ENCODE results near the gene CCDC88C. TPM values are rescaled to one million over a fixed set of nuclear protein-coding genes. Genes with fewer than 3 reads are reported as not detected.

Gene CCDC88C
- total RNA-seq, 1 donor from 2014 or later, result 16.5 TPM

DNA sequence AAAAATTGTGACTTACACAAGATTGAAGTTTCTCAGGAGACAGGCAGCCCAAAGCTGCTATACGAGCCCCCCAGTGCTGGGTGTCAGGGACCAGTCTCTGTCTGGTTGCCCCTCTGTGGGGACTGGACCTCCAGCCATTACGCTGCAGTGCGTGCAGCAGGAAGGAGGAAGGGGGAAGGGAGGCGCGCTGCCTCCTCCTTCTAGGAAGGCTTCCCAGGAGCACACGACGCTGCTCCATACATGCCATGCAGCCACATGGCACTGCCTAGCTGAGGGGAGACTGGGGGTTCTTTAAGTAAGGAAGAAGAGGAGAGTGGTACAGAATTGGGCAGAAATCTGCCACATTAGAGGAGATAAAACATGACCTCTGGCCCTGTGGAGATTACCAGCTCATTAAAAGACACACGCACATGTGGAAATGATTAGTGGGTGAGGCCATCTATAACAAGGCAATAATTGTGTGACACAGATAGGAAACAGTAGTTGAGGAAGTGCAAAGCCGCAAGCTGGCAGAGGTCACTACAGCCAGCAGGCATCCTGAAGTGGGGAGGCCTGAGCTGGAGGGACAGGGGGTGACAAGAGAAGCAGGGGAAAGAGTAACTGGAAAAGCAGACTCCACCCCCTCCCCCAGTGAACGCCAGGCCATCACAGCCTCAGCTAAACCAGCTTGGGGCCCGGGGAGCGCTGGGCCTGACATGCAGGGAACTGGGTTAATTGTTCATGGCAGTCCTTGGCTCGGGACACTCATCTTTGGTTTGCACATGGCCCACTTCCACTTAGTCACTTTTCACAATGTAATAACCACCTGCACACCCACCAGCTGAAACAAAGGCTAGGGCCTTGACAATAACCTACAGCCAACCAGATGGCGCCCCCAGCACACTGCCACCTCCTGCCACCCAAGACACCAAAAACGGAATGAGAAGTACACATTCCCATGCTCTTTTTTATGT lies 39.6 kb downstream of the CCDC88C start:
- peak; percentile 25 for DNase-seq

DNA sequence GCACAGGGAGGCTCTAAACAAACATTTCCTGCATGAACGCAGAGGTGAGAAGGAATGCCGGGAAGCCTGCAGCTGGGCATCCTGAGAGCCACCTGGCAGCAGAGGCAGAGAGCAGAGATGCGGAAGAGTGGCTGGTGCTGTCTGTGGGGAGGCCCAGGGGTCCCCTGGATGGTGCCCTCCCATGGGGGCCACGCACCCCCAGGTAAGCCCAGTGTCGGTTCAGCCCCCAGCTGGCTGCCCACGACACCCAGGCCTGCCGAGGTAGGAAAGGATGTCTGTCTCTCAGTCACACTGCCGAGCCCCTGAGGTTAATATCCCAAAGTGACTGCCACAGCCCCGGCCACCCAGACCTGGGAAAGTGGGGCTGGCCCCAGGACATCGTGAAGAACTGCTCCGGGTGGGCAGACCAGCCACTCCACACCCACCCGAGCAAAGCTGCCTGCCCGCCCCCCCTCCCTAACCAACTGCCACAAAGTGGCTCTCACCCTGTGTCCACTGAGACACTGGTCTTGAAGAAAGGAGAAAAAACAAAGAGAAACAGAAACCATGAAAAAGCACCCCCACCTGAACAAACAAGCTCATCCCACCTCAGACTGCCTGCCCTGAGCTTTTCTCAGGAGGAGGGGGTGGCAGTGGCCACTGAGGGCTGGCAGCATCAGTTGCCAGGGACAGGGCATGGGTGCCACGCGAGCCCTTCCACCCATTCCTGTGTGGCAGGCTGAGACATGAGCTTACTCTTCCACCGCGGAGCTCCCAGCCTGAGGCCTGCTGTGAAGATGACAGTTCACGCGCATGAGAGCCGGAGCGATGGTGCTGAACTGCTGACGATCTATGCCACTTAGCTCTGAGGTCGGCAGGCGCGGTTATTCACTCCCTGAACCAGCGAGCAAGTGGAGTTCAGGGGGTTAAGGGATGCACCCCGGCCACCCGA lies 40.8 kb downstream of the CCDC88C start:
- no peak for DNase-seq

DNA sequence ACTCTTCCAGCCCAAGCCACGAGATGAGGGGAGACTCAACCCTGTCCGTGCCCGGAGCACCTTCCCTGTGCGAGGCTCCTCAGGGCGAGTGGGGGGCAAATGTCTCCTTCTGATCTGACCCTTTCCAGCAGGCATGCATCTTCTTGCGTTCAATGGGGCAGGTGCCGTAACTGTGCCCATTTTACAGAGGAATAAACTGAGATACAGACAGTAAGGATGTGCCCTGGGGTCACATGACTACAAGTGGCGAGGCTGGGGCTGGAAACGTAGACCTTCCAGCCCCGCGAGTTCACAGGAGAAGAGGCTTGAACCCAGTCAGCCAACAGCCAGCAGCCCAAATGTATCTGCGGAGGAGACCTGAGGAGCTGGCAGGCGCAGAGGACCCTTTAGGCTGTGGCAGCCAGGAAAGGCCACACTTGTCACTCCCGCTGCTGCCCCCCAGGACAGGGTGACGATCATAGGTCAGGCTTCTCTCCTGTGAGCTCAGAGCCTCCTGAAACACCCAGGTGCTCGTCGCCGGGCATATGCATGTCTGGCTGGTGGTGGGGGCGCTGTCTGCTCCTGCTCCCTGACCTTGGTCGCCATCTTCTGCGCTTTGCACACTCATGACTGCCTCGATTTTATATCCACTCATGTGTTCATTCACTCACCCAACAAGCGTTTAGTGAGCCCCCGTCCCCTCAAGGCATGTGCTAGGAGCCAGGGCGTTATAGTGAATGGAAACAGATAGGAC lies 41.7 kb downstream of the CCDC88C start:
- no peak for DNase-seq

DNA sequence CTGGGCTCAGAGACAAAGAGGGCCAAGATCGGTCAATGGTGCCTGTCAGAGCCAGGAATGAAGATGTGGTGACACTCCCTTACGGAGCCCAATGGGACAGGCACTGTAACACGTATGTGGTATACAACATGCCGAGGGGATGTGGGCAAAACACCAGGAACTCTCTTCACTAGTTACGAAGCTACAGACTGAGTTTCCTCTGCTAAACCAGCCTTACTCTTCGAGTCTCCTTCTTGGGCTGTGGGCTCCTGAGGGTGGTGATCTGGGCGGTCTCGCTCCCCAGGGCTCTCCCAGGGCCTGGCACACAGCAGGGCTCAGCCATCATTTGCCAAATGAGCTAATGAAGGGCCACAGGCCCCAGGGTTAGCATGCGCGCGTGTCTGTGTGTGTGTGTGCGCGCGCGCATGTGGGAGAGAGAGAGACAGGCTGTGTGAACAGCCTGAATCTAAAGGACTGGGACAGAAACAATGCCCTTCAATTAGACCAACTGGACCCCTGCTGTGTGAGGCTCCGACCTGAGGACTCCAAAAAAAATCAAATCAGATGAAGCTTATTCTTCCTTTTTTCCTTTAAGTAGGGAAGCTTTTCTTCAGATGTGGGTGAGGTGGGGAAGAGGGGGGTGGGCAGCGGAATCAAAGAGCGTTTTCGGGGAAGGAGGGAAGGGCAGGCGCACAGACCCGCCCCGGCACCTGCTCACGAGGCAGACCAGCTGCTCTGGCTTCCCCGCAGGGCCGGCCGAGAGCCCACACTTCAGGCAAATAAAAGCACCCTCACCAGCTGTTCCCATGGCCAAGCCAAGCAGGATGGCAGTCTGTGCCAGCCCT lies 42.5 kb downstream of the CCDC88C start:
- DNase-seq, result no peak

DNA sequence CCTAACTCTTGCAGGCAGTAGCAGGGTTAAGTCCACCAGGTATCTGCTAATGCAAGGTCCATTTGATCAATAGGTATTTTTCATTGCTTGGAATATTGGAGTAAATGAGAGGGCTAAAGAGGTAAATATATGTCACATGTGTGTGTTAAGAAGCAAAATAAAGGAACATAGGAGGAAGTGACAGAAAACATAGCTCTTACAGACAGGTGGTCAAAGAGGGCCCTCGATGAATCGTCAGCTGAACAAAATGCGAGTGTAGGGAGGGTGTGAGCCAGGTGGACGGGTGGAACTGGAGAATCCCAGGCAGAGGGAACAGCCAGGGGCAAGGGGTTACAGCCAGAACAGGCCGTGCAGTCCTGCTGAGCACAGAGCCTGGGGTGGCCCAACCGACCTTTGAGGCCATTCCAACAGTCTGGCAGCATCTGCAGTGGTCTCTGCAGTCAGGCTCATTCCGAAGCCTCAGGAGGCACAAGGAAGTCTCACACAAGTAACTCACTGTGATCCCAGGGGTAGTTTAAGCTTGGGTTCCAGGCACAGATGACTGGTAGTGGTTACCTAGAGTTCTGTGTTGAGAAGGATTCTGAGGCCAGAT lies 43.2 kb downstream of the CCDC88C start:
- no peak for DNase-seq

DNA sequence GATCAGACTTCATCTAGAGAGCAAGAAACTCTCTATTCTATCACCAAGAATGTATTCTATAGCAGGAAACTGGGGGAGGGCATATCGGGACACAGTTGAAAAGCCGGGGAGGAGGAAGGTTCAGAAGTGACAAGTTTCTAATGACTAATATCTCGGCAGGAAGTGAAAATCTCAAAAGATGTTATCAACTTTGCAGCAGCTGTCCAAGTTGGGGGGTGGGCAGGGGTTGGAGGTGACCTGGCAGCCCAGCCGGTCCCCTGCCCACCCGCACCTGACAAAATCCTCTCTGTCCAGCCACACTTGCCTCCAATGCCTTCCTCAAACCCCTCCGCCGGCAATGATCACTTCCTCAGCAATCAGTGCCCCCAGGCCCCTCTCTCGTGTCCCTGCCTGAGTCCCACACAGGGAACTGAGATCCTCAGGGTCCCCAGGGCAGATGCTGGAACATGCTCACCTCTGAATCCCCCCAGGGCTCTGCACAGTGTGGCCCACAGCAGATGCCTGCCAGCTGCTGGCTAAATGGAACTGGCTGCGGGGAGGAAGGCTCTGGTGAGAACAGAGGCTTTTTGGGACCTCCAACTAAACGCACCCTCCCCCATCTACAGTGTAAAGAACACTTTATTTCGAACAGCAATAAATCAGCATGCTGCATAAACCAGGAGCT lies 43.9 kb downstream of the CCDC88C start:
- DNase-seq, result no peak

DNA sequence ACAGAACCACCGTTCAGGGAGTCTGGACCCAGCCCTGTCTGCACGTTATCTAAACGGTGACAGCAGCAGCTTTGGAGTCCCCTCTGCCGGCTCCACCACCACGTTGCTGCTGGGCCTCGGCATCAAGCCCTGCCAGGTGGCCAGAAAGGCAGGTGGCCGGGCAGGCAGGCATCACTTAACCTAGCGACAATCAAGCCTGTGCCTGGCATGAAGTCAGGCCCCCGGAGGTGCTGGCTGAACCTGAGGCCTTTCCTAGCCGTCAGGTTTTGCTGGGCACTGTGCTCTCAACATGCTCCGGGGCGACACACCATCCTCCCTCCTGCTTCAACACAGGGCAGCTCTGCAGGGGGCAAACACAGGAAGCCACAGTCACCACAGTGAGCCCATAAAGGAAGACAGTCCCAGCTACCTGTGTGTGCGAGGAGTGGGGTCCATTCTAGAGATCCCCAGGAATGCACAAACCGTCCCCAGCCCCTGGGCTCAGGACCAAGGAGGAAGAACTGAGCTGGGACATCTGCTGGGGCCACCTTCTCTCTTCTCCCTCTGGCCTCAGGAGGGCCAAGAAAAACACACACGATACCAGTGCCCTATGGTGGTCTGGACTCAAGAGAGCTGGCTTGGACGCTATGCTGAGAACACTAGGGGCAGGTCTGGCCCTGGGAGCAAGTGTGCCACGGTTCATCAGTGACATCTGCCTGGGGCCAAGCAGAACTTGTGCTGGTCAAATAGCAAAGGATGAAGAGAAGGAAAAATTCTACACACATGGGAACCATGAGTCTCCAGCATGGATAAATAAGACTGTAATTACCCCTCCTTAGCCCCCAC lies 44.7 kb downstream of the CCDC88C start:
- peak; percentile 37 for DNase-seq

DNA sequence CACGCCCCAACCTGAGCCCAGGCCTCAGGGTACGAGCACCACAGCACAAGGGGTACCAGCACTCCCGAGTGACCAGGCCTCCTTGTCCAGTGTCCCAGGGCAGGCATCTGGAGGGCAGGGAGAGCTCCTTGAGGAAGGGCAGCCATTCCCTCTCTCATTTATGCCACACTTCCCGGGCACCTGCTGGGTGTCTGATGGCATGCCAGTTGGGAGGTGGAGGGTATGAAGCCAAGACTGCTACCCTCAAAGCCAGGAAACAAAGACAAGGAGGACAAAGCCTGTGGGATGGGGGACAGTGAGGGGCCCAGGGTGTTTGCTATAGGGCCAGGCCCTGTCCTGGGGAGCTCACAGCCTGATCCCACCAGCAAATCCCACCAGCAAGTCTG lies 45.6 kb downstream of the CCDC88C start:
- no peak for DNase-seq

DNA sequence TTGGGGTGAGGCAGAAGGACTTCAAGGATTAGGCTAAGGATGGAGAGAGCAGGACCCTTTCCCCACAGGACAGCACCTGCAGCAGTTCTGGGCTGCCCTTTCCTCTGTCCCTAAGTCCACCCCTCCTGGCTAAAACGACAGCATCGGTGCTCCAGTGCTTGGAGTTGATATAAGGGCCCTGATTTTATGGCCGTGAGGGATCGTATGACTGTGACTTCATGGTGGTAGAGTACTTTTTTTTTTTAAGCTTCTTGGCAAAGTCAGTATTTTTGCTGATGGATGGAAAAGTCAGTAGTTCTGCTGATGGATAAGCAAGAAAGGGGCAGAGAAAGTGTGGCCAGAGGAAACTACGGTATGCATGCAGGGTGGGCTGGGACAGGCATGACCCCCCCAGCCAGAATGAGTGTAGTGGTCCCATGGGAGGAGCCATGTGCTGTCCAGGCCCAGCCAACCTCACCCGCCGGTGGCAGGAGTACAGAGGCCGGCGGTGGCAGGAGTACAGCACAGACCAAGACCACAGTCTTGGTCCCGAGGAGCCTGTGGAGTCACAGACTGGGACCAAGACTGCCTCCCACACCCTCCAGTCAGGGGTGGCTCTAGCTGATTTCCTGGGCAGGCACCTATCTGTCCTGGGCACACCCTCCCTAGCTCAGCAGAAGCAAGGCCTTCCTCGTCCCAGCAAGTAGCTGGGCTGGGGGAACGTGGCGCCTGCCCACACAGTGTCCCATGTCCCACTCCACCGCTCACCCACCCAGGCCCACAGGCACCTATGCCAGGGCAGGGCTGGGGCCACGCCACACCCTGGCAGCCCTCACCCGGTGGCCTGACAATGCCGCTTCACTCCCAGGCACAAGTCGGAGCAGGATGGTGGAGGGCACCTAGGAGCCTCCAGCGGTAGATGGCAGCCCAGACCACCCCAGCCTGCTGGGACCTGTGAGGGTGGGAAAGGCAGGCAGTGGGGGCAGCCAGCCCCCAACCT lies 46.3 kb downstream of the CCDC88C start:
- DNase-seq, result no peak

DNA sequence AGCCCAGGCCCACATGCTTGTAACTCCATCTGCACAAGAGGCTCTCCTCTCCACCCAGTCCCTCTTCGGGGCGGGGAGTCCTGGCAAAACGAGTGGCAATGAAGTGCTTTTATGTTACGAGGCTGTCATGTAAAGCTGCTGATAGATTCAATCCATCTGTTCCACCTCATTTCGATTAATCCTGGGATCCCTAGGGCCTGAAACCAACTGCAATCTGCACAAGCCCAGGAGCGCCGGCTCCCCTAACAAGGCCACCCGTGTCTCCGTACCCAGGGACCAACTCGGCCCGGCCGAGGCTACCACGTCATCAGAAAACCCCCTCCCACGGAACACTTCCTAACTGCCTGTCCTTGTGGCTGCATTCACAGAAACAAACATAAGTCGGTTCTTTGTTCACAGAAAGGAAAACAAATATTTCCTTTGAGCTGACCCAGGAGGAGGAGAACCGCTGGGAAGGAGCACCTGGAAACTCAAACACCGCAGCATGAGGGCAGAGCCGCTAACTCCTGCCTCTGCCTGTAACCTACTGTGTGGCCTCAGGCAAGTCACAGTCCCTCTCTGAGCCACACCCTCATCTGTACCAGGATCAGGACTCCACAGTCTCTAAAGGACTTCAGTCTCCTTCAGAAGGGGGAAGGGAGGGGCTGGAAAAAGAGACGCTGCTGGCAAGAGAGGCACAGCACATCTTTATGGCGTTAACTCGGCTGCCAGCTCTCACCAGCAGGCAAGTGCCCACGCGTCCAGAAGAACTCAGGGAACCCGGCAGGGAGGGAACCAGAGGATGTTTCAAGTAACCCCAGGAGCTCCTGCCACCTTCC lies 47.8 kb downstream of the CCDC88C start:
- peak; percentile 29 for DNase-seq

DNA sequence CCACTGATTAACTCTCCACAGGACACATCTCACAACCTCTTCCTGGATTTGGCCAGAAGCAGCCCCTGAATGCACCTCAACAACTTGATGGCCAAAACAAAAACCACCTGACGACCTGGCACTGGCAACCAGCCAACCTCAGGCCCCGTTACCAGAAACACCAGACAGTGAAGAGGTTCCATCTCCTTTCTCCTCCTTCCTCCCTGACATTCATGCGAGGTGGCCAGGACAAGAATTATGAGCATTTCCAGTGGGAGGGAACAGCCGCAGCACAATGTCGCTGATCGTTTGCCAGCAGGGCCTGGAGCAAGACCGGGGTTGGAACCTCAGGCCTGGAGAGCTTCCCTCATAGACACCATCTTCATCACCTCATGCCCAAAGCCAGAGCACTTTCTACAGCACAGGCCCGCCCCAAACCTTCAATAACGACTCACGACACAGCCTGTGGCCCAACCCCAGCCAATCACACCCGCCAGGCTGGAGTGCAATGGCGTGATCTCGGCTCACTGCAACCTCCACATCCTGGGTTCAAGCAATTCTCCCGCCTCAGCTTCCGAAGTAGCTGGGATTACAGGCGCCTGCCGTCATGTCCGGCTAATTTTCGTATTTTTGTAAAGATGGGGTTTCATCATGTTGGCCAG lies 48.7 kb downstream of the CCDC88C start:
- no peak for DNase-seq

DNA sequence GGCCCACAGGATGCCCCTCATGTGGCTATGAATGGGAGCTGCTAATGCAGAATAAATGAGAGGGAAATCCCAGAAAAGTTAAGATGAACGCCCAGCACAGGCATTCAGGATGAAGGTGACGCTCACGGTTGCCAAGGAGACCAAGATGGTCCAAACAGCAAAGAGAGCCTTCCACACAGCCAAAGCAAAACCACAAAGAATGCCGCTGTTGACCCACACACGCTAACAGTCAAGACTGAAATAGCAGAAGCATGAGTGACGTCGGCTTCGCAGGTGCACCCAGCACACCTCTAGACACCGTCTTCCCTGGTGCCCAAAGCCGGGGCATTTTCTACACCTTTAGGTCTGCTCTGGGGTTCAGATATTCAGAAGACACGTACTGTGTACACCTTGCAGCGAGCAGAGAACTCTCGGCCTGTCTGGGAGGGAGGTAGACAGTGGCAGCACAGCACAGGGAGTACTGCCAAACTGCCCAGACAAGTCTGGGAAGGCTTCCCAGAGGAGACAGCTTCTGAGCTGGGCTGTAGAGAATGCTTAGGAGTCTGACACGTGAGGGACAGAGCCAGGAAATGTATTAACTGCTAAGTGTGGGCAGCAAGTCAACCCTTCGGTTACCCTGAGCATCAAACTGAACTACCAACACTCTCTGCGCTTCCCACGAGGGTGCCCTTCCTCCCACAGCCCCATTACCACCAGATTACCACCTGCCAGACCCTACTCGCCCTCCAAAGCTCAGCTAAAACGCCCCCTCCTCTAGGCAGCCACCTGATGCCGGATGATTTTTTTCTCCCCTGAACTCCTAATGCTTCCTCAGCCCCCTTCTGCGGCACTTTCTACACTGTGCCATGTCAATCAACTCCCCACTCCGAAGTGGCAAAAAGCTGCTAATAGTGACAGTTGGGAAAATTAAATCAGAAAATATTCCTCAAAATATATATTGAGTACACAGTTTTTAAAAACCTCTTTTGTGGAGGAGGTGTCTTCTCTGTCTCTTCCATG lies 50.1 kb downstream of the CCDC88C start:
- no peak for DNase-seq

DNA sequence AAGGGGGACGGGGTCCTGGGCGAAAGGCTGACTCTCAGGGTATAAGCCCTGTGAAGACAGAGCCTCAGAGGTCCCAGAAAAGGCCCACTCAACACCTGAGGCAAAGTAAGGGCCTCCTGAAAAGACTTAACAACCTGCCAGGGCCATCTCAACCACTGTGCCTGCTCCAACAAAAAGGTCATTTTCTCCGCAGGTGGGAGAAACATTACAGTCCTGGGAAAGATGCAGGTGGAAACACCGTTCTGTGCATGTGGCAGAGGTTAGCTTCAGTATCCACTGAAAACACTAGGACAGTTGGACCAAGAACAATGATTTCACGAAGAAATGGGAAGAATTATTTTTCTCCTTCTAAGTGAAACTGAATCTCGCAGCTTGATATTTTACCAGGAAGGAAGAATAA lies 50.9 kb downstream of the CCDC88C start:
- DNase-seq, result no peak

DNA sequence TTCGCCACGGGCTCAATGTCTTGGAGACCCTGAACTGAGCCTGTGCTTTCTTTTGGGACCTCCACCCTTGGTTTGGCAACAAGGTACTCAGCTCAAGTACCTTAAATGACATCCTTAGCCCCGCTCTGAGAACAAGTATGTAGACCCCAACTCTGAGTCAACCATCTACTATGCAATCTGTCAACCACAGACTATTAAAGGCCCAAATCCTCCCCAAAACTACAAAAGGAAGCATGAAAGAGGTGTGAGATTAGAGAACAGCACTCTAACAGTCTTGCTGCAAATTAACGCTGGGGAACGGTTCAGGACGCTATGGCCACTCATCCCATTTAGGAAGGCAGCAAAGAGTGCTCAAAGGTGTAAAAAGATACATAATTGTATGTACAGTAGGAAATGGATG lies 52.1 kb downstream of the CCDC88C start:
- no peak for DNase-seq

DNA sequence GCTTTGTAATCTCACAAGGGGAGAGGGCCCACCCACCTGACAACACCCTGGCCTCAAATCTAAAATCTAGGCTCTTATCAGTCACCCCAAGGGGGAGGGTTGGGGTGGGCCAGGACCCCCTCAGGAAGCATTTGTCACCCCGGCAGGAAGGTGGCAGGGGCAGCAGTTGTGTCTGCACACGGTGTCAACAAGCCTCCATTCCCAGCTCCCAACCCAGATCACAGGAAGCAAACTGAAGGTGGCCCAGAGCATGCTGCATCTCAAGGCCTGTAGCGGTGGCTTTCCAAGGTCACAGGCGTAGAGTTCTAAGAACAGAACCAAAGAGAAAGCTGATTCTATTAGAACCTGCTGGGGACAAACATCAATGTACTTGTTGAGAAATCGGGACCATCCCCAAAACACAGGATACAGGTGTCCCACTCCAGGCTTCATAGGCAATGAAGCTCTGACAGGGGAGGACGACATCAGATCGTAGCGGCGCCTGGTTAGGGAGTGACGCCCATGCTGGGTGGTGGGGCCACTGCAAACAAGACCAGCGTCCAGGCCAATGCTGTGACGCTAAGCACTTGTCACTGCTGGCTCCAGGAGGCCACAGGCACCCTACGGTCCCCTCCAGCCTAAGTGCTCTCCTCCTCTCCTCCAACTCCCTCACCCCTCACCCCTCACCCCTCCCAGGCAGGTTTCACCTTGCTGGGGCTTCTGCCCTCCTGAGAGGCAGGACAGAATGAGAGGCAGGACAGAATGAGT lies 52.9 kb downstream of the CCDC88C start:
- DNase-seq, result no peak

Measured in skin of body (tissue), 2 donors.